ENCODE measurements around the gene VCAN.

VCAN gene

DNA sequence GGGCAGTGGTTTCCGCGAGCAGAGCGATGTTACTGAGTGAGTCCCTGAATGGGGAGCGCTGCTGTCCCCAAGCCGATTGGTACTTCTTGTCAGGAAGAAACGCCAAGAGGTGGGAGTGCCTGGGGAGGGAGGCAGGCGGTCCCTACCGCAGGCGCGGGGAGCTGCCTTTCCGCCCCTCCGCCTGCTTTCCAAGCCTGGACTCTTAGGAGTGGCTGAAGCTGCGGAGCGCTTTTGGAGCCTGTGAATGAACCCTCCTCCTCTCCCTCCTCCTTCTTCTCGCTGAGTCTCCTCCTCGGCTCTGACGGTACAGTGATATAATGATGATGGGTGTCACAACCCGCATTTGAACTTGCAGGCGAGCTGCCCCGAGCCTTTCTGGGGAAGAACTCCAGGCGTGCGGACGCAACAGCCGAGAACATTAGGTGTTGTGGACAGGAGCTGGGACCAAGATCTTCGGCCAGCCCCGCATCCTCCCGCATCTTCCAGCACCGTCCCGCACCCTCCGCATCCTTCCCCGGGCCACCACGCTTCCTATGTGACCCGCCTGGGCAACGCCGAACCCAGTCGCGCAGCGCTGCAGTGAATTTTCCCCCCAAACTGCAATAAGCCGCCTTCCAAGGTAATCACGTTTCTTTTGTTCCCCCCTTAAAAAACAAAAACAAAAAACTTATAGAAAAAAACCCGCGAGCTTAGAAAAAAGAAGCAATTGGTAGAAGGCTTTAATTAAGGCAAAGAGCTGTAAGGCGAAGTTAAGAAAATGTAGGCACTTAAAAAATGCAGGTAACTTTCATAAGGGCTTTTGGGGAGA lies at the start of gene VCAN:
Gene VCAN, plus strand, starts transcription at position 340 of the 808 bp plus-strand sequence. CDS start 11,775 bp downstream, outside the sequence.
- TF ChIP-seq, protein P1, sequence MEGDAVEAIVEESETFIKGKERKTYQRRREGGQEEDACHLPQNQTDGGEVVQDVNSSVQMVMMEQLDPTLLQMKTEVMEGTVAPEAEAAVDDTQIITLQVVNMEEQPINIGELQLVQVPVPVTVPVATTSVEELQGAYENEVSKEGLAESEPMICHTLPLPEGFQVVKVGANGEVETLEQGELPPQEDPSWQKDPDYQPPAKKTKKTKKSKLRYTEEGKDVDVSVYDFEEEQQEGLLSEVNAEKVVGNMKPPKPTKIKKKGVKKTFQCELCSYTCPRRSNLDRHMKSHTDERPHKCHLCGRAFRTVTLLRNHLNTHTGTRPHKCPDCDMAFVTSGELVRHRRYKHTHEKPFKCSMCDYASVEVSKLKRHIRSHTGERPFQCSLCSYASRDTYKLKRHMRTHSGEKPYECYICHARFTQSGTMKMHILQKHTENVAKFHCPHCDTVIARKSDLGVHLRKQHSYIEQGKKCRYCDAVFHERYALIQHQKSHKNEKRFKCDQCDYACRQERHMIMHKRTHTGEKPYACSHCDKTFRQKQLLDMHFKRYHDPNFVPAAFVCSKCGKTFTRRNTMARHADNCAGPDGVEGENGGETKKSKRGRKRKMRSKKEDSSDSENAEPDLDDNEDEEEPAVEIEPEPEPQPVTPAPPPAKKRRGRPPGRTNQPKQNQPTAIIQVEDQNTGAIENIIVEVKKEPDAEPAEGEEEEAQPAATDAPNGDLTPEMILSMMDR (IDR thresholded peaks at IDR 0.05), result no peak

DNA sequence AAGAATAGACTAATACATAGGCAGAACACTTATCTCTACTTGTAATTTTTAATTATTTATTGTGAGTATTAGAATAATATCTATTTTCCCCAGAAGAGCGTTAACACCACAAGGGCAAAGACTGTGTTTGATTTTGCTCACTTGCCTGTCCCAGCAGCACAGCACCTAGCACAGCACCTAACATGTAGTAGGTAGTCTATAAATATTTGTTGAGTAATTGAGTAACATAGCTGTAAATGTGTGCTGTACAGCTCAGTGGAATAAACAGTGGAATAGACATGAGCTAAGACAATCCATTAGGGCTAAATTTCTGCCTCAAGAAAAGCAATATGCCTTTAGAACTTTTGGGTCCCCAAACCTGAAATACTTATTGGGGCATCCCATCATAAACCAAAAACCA lies 49.3 kb upstream of the VCAN start:
- H3K27ac ChIP-seq, result no peak overlapping the region
- no peak for DNase-seq (ENCODE audit: low spot score)

More for the DNA sequence above, at the start of gene VCAN:
- peak; percentile 90 for DNase-seq (ENCODE audit: low spot score)
- H3K27ac ChIP-seq, result peak within 1 kb of the TSS; percentile 80 to 88
- peak within 1 kb of the TSS; percentile 80 for H3K4me3 ChIP-seq

DNA sequence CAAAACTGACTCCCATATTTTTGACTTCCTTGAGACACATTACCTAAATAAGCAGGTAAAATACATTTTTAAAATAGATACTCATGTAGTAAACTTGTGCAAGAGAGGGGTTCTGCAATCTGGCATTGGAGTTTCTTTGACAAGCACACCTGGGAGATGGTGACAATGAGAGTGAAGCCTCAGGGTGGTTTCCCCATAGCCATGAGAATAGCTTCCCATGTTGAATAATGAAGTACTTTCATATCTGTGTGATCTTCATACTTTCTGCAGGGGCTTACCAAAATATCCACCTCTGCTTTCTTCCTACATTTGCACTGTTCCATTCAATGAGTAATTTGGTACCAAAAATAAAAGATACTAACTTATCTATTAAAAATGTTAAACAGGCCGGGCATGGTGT lies 44.7 kb upstream of the VCAN start:
- no peak overlapping the region for H3K4me3 ChIP-seq
- TF ChIP-seq, protein P1 (IDR thresholded peaks at IDR 0.05), result no peak
- no peak for DNase-seq (ENCODE audit: low spot score)

More for the DNA sequence above, 49.3 kb upstream of the VCAN start:
- H3K4me3 ChIP-seq, result no peak overlapping the region
- TF ChIP-seq, protein P1 (IDR thresholded peaks at IDR 0.05), result no peak

DNA sequence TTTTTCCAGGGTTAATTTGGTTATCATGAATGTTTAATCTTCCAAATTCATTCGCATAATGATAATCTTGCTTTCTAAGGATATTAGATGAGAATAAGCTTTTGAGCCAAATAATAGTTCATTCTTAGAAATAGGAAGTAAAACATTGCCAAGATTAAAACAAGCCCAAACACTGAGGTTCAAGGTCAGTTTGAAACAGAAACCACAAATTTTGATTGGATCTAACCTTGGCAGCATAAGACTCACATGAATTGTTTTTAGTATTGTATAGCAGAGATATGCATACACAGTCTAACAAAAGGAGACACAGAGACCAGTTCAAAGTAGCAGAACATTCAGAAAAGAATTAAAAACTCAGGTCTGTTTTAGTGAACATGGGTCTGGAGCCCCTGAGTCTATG lies 43.4 kb upstream of the VCAN start:
- TF ChIP-seq, protein P1 (IDR thresholded peaks at IDR 0.05), result no peak
- Histone ChIP-seq H3K27ac (no peak overlapping the region), H3K4me3 (no peak overlapping the region)
- no peak for DNase-seq (ENCODE audit: low spot score)

More for the DNA sequence above, 44.7 kb upstream of the VCAN start:
- H3K27ac ChIP-seq, result no peak overlapping the region

DNA sequence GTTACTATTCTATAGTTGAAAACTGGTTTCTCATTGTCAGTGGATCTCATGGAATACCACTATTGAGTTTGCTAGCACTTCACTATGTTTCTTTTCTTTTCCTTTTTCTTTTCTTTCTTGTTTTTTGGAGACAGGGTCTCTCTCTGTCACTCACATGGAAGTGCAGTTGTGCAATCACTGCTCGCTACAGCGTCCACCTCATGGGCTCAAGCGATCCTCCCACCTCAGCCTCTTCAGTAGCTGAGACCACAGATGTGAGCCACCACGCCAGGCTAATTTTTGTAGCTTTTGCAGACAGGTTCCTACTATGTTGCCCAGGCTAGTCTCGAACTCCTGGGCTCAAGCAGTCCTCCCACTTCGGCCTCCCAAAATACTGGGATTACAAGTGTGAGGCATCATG lies 42.7 kb upstream of the VCAN start:
- no peak overlapping the region for H3K27ac ChIP-seq
- TF ChIP-seq, protein P1 (IDR thresholded peaks at IDR 0.05), result no peak
- no peak overlapping the region for H3K4me3 ChIP-seq
- DNase-seq (ENCODE audit: low spot score), result no peak

DNA sequence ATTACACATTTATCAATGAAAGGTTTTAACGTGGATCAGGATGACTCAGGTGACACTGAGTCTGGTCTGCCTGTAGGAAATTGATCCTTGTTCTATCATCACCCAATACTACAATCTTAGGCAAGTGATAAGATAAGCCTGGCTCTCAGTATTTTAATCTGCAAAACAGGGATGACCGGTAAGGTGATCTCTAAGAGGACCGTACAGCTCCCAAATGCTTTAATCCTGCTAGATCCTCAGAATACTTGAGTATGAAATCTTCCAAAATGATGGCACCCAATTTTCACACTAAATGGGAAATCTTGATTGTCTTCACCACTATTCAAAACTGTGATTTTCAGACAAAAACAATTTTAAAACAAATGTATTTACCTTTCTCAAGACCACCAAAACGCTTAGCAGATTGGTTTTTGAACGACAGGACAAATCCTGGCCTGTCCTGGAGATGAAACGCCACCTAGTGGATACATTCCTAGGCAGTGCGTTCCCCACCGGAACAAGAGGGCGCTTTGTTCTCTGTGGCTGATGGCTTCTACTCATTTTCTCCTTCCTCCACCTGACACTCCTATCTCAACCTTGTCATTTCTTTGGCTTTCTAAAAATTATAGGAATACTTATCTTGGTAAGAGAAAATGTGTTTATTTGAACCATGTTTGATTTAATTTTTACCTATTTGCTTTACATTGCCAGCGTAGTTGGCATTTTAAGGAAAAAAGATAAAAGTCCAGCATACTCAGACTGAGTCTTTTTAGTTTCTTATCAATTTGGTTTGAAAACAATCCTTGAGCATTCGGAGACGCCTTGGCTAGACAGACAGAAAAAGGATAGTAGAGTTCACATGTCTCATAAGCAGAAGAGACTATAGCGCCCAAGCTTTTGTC lies 41.2 kb upstream of the VCAN start:
- TF ChIP-seq, protein P1 (IDR thresholded peaks at IDR 0.05), result peak; percentile 73
- DNase-seq (ENCODE audit: low spot score), result no peak
- Histone ChIP-seq H3K27ac (no peak overlapping the region), H3K4me3 (no peak overlapping the region)

Data from coronary artery (tissue), 2 donors.